A549 (cell line): ENCODE data around the gene EPN2. TPM values are rescaled to one million over a fixed set of nuclear protein-coding genes. Genes with fewer than 3 reads are reported as not detected.

Experiments used
- ATAC-seq, 2 experiments: fragments of 200-7000 bp in 1 of 2; fragments of >200 bp in 1 of 2; cut with Nextera tagmentation in 1 of 2; cut with Tn5 transposase in 1 of 2; 3 replicates each; pipeline versions ENCODE4 v1.8.0 to v1.9.1; 2018 to 2020; ENCODE audit warnings: mild to moderate bottlenecking in 1 of 2, moderate library complexity in 1 of 2
- CTCF ChIA-PET: fragments of 300-600 bp; sonication (Branson Sonifier 250); formaldehyde crosslinking; extraction: SDS; loops from one replicate; lab custom pipeline; 2021; ENCODE audit warnings: antibody characterized with exemption, inconsistent platforms; lab: Yijun Ruan, JAX
- POLR2A ChIA-PET: fragments of 350-600 bp; formaldehyde crosslinking; extraction: SDS; loops from one replicate; lab custom pipeline; 2021; ENCODE audit warnings: antibody characterized with exemption, inconsistent platforms; lab: Yijun Ruan, JAX
- DNase-seq, 2 experiments: peaks; one replicate each; pipeline versions ENCODE4 v3.0.0 to v3.0.0-alpha.2; 2011 to 2016; ENCODE audit warnings: low read depth in 1 of 2, low spot score in 1 of 2
- FAIRE-seq: peaks from 2 replicates; lab custom pipeline; 2011; peaks lifted over from hg19 to GRCh38; lab: Jason Lieb, UNC
- H3K27ac ChIP-seq, 2 experiments: fragments of >200 bp; sonication (Bioruptor Twin); formaldehyde crosslinking; 3 replicates each; pipeline ENCODE4 v1.5.1; 2016 to 2017
- H3K4me1 ChIP-seq: fragments of >200 bp; sonication (Bioruptor Twin); formaldehyde crosslinking; 3 replicates; pipeline ENCODE4 v1.6.1; 2016
- H3K4me2 ChIP-seq: fragments of >200 bp; sonication (Bioruptor Twin); formaldehyde crosslinking; 3 replicates; pipeline ENCODE4 v1.6.1; 2016
- H3K4me3 ChIP-seq: fragments of >200 bp; sonication (Bioruptor Twin); formaldehyde crosslinking; 3 replicates; pipeline ENCODE4 v1.5.1; 2016
- H3K9me3 ChIP-seq: fragments of >200 bp; sonication (Bioruptor Twin); formaldehyde crosslinking; 3 replicates; pipeline ENCODE4 v1.6.1; 2016
- CBX2 ChIP-seq: fragments of 200-600 bp; sonication (generic); IDR thresholded peaks from 2 replicates; pipeline ENCODE4 v1.6.1; 2016; ENCODE audit warnings: low read depth, mild to moderate bottlenecking, borderline replicate concordance
- CEBPB ChIP-seq, 2 experiments: fragments of >200 bp in 1 of 2; sonication (Bioruptor Twin) in 1 of 2; formaldehyde crosslinking in 1 of 2; IDR thresholded peaks; 2 replicates each; pipeline ENCODE4 v1.6.1; 2012 to 2016
- CHD2 ChIP-seq: fragments of 150-350 bp; IDR thresholded peaks from 2 replicates; pipeline ENCODE4 v1.6.1; 2014; ENCODE audit warnings: low read length; ENCODE audit not compliant: partially characterized antibody
- EHF ChIP-seq: fragments of 250-450 bp; sonication (Bioruptor Pico); IDR thresholded peaks from 2 replicates; pipeline ENCODE4 v1.5.0; 2020; ENCODE audit warnings: mild to moderate bottlenecking
- EHMT2 ChIP-seq: fragments of 200-600 bp; sonication (generic); IDR thresholded peaks from 2 replicates; pipeline ENCODE4 v1.6.1; 2016; ENCODE audit warnings: antibody characterized with exemption, low read depth, mild to moderate bottlenecking, moderate library complexity
- ESRRA ChIP-seq: fragments of 150-350 bp; IDR thresholded peaks from 2 replicates; pipeline ENCODE4 v1.6.1; 2014; ENCODE audit warnings: mild to moderate bottlenecking, low read length, borderline replicate concordance
- HEYL ChIP-seq: fragments of 250-450 bp; sonication (Bioruptor Pico); IDR thresholded peaks from 2 replicates; pipeline ENCODE4 v1.8.0; 2021; ENCODE audit warnings: mild to moderate bottlenecking, moderate library complexity
- HOXA7 ChIP-seq: fragments of 250-450 bp; sonication (Bioruptor Pico); IDR thresholded peaks from 2 replicates; pipeline ENCODE4 v1.5.0; 2020; ENCODE audit warnings: mild to moderate bottlenecking, moderate library complexity
- JUN ChIP-seq, 2 experiments: fragments of >200 bp; sonication (Bioruptor Twin); formaldehyde crosslinking; IDR thresholded peaks; 2 replicates in 1 of 2; 3 replicates in 1 of 2; pipeline ENCODE4 v1.6.1; 2016 to 2017
- JUNB ChIP-seq: fragments of >200 bp; sonication (Bioruptor Twin); formaldehyde crosslinking; IDR thresholded peaks from 2 replicates; pipeline ENCODE4 v1.6.1; 2016
- KDM1A ChIP-seq: fragments of 200-600 bp; sonication (generic); IDR thresholded peaks from 2 replicates; pipeline ENCODE4 v1.6.1; 2016; ENCODE audit warnings: low read depth, mild to moderate bottlenecking
- KDM5A ChIP-seq: fragments of 200-600 bp; sonication (generic); IDR thresholded peaks from 2 replicates; pipeline ENCODE4 v1.6.1; 2016; ENCODE audit warnings: antibody characterized with exemption, mild to moderate bottlenecking
- MAZ ChIP-seq: fragments of 150-350 bp; IDR thresholded peaks from 2 replicates; pipeline ENCODE4 v1.6.1; 2014; ENCODE audit warnings: antibody characterized with exemption, low read depth, low read length, borderline replicate concordance
- NPAS2 ChIP-seq: fragments of 250-450 bp; sonication (Bioruptor Pico); IDR thresholded peaks from 2 replicates; pipeline ENCODE4 v1.8.0; 2022; ENCODE audit warnings: mild to moderate bottlenecking, moderate library complexity, borderline replicate concordance
- NR3C1 ChIP-seq: fragments of >200 bp; sonication (Bioruptor Twin); formaldehyde crosslinking; IDR thresholded peaks from 3 replicates; pipeline ENCODE4 v1.6.1; 2017
- POLR2A ChIP-seq: IDR thresholded peaks from 2 replicates; pipeline ENCODE4 v1.6.1; 2012; ENCODE audit warnings: mild to moderate bottlenecking, low read length
- RAD21 ChIP-seq, 2 experiments: fragments of >200 bp in 1 of 2; sonication (Bioruptor Twin) in 1 of 2; formaldehyde crosslinking in 1 of 2; IDR thresholded peaks in 1 of 2; conservative IDR thresholded peaks in 1 of 2; 2 replicates in 1 of 2; 3 replicates in 1 of 2; pipeline ENCODE4 v1.6.1; 2012 to 2018; ENCODE audit warnings: inconsistent platforms in 1 of 2
- SREBF2 ChIP-seq: fragments of 450-650 bp; IDR thresholded peaks from 2 replicates; pipeline ENCODE4 v1.6.1; 2014; ENCODE audit warnings: mild to moderate bottlenecking, moderate library complexity
- TFCP2L1 ChIP-seq: fragments of 250-450 bp; sonication (Bioruptor Pico); IDR thresholded peaks from 2 replicates; pipeline ENCODE4 v1.5.0; 2021; ENCODE audit warnings: mild to moderate bottlenecking
- ZFP36 ChIP-seq: fragments of 450-650 bp; IDR thresholded peaks from 2 replicates; pipeline ENCODE4 v1.6.1; 2014; ENCODE audit warnings: borderline replicate concordance; ENCODE audit not compliant: partially characterized antibody
- WGBS: methylation state at CpG from one replicate; pipeline ENCODE4 v1.1.6; 2017; ENCODE audit errors: missing lambda C conversion rate; 5-methylcytosine and 5-hydroxymethylcytosine counted together
- polyA plus RNA-seq, 4 experiments: library from polyadenylated mRNA; depleted of rRNA in 3 of 4; stranded (reverse); fragments of >200 nt; fragmentation: RNase III in 1 of 4; extraction: RNeasy Plus Mini Kit Qiagen cat#74134 plus additional on column Dnase treatment in 1 of 4; gene quantifications; 2 replicates in 3 of 4; 3 replicates in 1 of 4; pipeline ENCODE4 v1.2.3, GENCODE V29; 2011 to 2017
- TF ChIP-seq, protein P1 (sequence below): fragments of 150-350 bp; IDR thresholded peaks from 2 replicates; pipeline ENCODE4 v1.6.1; 2014; ENCODE audit warnings: low read depth, mild to moderate bottlenecking, low read length
- TF ChIP-seq, protein P2 (sequence below): fragments of >200 bp; sonication (Bioruptor Twin); formaldehyde crosslinking; IDR thresholded peaks from 2 replicates; pipeline ENCODE4 v1.6.1; 2016
- TF ChIP-seq, protein P3 (sequence below): fragments of 250-450 bp; sonication (Bioruptor Pico); IDR thresholded peaks from 2 replicates; pipeline ENCODE4 v1.5.0; 2020; ENCODE audit warnings: low read depth, mild to moderate bottlenecking, moderate library complexity
- TF ChIP-seq, protein P4 (sequence below): IDR thresholded peaks from 2 replicates; pipeline ENCODE4 v1.6.1; 2012; ENCODE audit warnings: low read depth, borderline replicate concordance
- TF ChIP-seq, protein P5 (sequence below): fragments of 250-450 bp; sonication (Bioruptor Pico); IDR thresholded peaks from 2 replicates; pipeline ENCODE4 v1.5.0; 2021; ENCODE audit warnings: mild to moderate bottlenecking, moderate library complexity, borderline replicate concordance

Gene EPN2
- polyA plus RNA-seq, 2 of the 4 experiments (the other 2 are of a cell fraction) = 32.1 to 33.8 TPM

DNA sequence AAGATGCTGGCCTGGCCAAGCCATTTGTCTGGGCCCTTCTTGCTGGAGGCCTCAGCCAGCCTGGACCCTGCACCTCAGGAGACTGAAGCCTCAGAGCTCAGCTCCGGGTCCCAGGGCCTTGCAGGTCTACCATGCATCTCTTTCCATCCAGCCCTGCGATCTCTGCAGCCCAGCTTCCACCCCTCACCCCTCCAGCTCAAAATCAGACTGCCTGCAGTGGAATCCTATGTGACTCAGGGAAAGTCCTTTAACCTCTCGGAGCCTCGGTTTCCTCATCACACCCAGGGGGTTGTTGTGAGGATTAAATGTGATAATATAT lies 128.3 kb downstream of the EPN2 start (continued):
- TF ChIP-seq, protein P1, sequence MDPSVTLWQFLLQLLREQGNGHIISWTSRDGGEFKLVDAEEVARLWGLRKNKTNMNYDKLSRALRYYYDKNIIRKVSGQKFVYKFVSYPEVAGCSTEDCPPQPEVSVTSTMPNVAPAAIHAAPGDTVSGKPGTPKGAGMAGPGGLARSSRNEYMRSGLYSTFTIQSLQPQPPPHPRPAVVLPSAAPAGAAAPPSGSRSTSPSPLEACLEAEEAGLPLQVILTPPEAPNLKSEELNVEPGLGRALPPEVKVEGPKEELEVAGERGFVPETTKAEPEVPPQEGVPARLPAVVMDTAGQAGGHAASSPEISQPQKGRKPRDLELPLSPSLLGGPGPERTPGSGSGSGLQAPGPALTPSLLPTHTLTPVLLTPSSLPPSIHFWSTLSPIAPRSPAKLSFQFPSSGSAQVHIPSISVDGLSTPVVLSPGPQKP = no peak
- TF ChIP-seq KDM5A (no peak), HOXA7 (CRISPR knock-in tag) (no peak), SREBF2 (no peak), TFCP2L1 (no peak), EHMT2 (no peak), ZFP36 (no peak), CEBPB (IDR thresholded peaks at IDR 0.05) (no peak), NR3C1 (no peak)
- TF ChIP-seq, protein P2, sequence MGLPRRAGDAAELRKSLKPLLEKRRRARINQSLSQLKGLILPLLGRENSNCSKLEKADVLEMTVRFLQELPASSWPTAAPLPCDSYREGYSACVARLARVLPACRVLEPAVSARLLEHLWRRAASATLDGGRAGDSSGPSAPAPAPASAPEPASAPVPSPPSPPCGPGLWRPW = no peak

DNA sequence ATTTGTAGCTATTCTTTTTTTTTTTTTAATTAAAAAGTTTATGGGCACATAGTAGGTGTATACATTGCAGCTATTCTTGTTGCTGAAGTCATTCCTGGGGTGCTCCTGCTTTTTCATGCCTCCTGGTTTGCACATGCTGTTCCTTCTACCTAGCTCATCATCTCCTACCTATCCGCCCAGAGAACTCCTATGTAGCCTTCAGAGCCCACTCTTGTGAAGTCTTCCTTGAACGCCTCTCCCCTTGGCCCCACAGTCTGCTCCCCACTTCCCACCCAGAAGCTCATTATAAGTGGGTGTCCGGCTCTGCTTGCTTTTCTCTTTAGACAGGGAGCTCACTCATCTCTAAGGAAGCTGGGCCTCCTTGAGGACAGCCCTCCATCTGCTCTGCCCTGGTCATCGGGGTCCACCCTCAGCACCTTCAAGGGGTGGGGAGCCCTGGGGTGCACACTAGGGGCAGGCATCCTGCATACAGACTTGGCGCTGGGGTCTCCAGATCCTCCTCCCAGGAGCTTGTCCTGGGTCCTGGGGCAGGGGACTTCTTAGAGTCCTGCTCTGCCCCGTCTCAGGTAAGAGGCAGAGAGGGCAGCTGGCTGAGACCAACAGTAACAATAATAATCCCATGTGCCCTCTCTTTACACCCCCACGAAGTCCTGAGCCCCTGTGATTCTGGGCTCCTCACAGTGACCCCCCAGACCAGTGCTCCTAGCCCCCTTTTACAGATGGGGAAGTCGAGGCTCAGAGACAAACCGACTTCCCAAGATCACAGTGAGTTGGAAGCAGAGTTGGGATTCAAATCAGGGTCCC lies 128.9 kb downstream of the EPN2 start:
- no peak for ATAC-seq
- H3K4me2 ChIP-seq = no peak overlapping the region
- H3K4me1 ChIP-seq = peaks cover 29% of the 10 kb centered on the region
- whole genome bisulfite sequencing = 68% methylated on average over 9 of the region's 9 CpGs
- no peak for DNase-seq
- no peaks in the 10 kb centered on the region for H3K9me3 ChIP-seq
- TF ChIP-seq, protein P3, sequence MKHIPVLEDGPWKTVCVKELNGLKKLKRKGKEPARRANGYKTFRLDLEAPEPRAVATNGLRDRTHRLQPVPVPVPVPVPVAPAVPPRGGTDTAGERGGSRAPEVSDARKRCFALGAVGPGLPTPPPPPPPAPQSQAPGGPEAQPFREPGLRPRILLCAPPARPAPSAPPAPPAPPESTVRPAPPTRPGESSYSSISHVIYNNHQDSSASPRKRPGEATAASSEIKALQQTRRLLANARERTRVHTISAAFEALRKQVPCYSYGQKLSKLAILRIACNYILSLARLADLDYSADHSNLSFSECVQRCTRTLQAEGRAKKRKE (CRISPR knock-in tag) = no peak
- H3K4me3 ChIP-seq = no peak overlapping the region
- POLR2A ChIA-PET = interaction anchor here (0.8 to 1.8 kb wide), 2 partner anchors 12 kb away, joined by 4 to 15 read pairs; partner anchors contain the start of gene MAPK7
- no peak for FAIRE-seq
- no peak overlapping the region for H3K27ac ChIP-seq
- CTCF ChIA-PET = interaction anchor here (0.6 to 14.6 kb wide), 15 partner anchors 9 to 398 kb away, joined by 3 to 362 read pairs (median 4); partner anchors contain the start of gene MAPK7

DNA sequence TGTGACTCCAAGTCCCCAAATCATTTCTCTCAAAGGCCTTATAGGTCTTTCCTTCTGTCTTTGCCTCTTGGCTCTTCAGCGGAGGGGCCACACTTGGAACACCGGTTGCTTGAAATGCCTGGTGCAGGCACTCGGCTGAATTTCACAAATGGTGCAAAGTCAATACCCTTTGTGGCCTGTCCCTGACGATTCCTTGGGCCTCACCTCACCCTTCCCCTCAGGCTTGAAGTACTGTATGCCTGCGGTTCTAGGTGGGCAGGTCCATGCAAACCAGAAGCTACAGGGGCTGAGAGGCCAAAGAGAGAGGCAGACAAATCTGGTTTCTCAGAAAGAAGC lies 129.4 kb downstream of the EPN2 start:
- POLR2A ChIA-PET = interaction anchor here (0.8 kb wide), 1 partner anchor 12 kb away, joined by 4 read pairs; the partner anchor contains the start of gene MAPK7

More for the DNA sequence above, 129.4 kb downstream of the EPN2 start:
- Histone ChIP-seq H3K4me2 (no peak overlapping the region), H3K9me3 (no peaks in the 10 kb centered on the region), H3K4me3 (no peak overlapping the region), H3K4me1 (peaks cover 23% of the 10 kb centered on the region), H3K27ac (no peak overlapping the region)
- CTCF ChIA-PET = interaction anchor here (0.8 to 14.6 kb wide), 8 partner anchors 10 to 398 kb away, joined by 3 to 362 read pairs (median 6); partner anchors contain the start of gene MAPK7
- no peak for FAIRE-seq
- DNase-seq = no peak
- WGBS = 79% methylated on average over 5 of the region's 5 CpGs
- no peak for TF ChIP-seq HEYL (CRISPR knock-in tag)
- TF ChIP-seq, protein P4, sequence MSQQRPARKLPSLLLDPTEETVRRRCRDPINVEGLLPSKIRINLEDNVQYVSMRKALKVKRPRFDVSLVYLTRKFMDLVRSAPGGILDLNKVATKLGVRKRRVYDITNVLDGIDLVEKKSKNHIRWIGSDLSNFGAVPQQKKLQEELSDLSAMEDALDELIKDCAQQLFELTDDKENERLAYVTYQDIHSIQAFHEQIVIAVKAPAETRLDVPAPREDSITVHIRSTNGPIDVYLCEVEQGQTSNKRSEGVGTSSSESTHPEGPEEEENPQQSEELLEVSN = no peak
- TF ChIP-seq, protein P2 = no peak
- TF ChIP-seq, protein P1 = no peak
- no peak for TF ChIP-seq NPAS2
- TF ChIP-seq, protein P5, sequence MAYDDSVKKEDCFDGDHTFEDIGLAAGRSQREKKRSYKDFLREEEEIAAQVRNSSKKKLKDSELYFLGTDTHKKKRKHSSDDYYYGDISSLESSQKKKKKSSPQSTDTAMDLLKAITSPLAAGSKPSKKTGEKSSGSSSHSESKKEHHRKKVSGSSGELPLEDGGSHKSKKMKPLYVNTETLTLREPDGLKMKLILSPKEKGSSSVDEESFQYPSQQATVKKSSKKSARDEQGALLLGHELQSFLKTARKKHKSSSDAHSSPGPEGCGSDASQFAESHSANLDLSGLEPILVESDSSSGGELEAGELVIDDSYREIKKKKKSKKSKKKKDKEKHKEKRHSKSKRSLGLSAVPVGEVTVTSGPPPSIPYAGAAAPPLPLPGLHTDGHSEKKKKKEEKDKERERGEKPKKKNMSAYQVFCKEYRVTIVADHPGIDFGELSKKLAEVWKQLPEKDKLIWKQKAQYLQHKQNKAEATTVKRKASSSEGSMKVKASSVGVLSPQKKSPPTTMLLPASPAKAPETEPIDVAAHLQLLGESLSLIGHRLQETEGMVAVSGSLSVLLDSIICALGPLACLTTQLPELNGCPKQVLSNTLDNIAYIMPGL = no peak
- no peak for TF ChIP-seq JUNB
- TF ChIP-seq MAZ = no peak
- no peak for TF ChIP-seq RAD21 (conservative IDR thresholded peaks at IDR 0.05 in 1 of 2, IDR thresholded peaks at IDR 0.05 in 1 of 2)
- TF ChIP-seq KDM5A = no peak
- no peak for TF ChIP-seq ESRRA
- TF ChIP-seq KDM1A = no peak
- TF ChIP-seq CHD2 = no peak
- no peak for TF ChIP-seq JUN (IDR thresholded peaks at IDR 0.05)
- no peak for TF ChIP-seq CBX2
- TF ChIP-seq POLR2A = no peak
- TF ChIP-seq, protein P3 (CRISPR knock-in tag) = no peak
- TF ChIP-seq SREBF2 = no peak
- TF ChIP-seq EHF = no peak
- no peak for ATAC-seq
